Measurements from ENCODE around the gene MOSMO.

GRCh38 chr16:22001591-22001990 lies 6.3 kb upstream of the MOSMO start:
- TF ChIP-seq CEBPB (IDR thresholded peaks at IDR 0.05) = no peak
- TF ChIP-seq MAX (IDR thresholded peaks at IDR 0.05) = no peak
- no peak for TF ChIP-seq EP300 (IDR thresholded peaks at IDR 0.05; ENCODE audit: borderline replicate concordance)
- no peak for TF ChIP-seq REST (IDR thresholded peaks at IDR 0.05; ENCODE audit: low read depth)
- TF ChIP-seq TCF12 (IDR thresholded peaks at IDR 0.05; ENCODE audit: low read depth) = no peak
- no peak for TF ChIP-seq USF1 (IDR thresholded peaks at IDR 0.05)
- no peak for TF ChIP-seq TAF1 (IDR thresholded peaks at IDR 0.05; ENCODE audit: low read depth)
